Thyroid gland (tissue), 4 donors: ENCODE measurements around the gene KLHL20.
"Not testable (repeated sequence)": the region's sequence is repeated elsewhere in the genome, so short reads cannot be mapped to it uniquely, and the experiment has no call there.

Experiments
- POLR2A ChIP-seq, 2 donors: fragments of 450-650 bp; IDR thresholded peaks; one replicate each; pipeline ENCODE4 v1.6.1; 2017; ENCODE audit warnings: antibody characterized with exemption in 2 of 2, mild to moderate bottlenecking in 2 of 2, moderate library complexity in 1 of 2
- TF ChIP-seq, protein P1 (sequence below), 6 experiments: fragments of 200-600 bp in 3 of 6; fragments of 450-650 bp in 3 of 6; sonication (generic) in 3 of 6; IDR thresholded peaks; one replicate each; pipeline ENCODE4 v1.5.1; 2016 to 2019; ENCODE audit warnings: antibody characterized with exemption in 6 of 6, mild to moderate bottlenecking in 2 of 6, inconsistent platforms in 1 of 6, moderate library complexity in 1 of 6

DNA sequence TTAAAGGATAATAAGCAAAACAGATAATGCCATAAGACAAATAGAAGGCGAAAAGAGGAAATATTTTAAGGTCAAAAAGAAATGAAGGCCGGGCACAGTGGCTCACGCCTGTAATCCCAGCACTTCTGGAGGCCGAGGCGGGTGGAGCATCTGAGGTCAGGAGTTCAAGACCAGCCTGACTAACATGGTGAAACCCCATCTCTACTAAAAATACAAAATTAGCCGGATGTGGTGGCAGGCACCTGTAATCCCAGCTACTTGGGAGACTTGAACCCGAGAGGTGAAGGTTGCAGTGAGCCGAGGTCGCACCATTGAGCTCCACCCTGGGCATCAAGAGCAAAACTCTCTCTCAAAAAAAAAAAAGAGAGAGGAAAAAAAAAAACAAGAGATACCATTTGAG lies 55.5 kb downstream of the KLHL20 start:
- TF ChIP-seq POLR2A (IDR thresholded peaks at IDR 0.05), result not testable (repeated sequence)
- TF ChIP-seq, protein P1, sequence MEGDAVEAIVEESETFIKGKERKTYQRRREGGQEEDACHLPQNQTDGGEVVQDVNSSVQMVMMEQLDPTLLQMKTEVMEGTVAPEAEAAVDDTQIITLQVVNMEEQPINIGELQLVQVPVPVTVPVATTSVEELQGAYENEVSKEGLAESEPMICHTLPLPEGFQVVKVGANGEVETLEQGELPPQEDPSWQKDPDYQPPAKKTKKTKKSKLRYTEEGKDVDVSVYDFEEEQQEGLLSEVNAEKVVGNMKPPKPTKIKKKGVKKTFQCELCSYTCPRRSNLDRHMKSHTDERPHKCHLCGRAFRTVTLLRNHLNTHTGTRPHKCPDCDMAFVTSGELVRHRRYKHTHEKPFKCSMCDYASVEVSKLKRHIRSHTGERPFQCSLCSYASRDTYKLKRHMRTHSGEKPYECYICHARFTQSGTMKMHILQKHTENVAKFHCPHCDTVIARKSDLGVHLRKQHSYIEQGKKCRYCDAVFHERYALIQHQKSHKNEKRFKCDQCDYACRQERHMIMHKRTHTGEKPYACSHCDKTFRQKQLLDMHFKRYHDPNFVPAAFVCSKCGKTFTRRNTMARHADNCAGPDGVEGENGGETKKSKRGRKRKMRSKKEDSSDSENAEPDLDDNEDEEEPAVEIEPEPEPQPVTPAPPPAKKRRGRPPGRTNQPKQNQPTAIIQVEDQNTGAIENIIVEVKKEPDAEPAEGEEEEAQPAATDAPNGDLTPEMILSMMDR (IDR thresholded peaks at IDR 0.05), result not testable (repeated sequence)
